Left renal pelvis (tissue), 4 donors: ENCODE results near the gene MGAT5. TPM values are rescaled to one million over a fixed set of nuclear protein-coding genes. Genes with fewer than 3 reads are reported as not detected.

ENCODE experiments used
- DNase-seq, 4 donors: peaks; one replicate each; pipeline ENCODE4 v3.0.0-alpha.2; 2013; ENCODE audit warnings: low read depth in 4 of 4, low spot score in 3 of 4
- polyA plus RNA-seq, 4 donors: library from polyadenylated mRNA; unstranded; fragments of 120-200 nt; gene quantifications; one replicate each; pipeline ENCODE4 v1.2.1, GENCODE V29; 2013; ENCODE audit not compliant: insufficient read length in 4 of 4

MGAT5 gene
- polyA plus RNA-seq, 4 donors = 40.5 to 53.8 (median 48.2) TPM

DNA sequence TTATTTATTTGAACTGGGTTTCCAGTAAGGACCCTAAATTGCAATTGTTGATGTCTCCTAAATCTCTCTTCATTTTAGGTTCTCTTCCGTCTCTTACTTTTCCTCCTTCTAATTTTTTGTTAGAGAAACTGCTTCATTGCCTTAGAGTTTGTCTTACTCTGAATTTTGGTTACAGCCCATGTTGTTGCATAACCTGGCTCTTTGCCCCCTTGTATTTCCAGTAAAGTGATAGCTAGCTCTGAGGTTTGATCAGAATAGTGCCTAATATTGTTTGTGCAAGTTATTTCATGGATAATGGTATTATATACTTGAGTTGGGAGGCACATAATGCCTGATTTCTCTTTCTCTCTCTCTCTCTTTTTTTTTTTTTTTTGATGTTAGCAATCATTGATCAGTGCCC, 71.8 kb downstream of the MGAT5 start:
- DNase-seq = no peak

DNA sequence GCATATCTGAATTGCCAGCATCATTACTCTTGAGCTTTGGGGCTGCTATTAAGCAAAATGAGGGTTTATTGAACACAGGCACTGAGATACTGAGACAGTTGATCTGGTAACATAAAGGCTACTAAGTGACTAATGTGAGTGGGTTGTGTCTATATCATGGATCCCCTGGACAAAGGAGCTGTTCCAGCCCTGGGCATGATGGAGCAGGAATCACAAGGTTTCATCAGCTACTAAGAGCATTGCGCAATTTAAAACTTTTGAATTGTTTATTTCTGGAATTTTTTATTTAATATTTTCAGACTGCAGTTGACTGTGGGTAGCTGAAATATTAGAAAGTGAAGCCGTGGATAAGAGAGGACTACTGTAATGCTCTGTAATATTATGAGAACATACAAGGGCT, 73.5 kb downstream of the MGAT5 start:
- no peak for DNase-seq

DNA sequence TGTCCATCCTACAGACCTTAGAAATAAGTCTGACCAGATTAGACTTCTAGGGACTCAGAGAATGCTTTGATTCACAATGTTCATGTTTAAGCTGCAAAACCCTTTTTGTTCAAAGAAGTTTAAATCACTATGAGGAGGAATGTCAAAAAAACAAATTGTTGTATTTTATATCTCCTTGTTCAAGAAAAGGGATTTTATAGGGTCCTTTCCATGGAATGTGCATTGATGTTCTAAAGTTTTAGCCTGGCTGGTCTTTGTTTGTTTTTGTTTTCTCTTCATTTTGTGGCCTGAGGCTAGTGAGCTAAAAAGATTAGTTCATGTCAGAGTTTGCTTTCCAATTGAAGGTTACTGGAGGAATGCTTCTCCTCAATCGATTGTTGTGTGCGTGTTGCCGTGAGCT, 77.2 kb downstream of the MGAT5 start:
- no peak for DNase-seq

GRCh38 chr2:134333646-134334189, 79.8 kb downstream of the MGAT5 start:
- no peak for DNase-seq

- DNase-seq = no peak
Observed at GRCh38 chr2:134334542-134335353, 80.9 kb downstream of the MGAT5 start.

DNA sequence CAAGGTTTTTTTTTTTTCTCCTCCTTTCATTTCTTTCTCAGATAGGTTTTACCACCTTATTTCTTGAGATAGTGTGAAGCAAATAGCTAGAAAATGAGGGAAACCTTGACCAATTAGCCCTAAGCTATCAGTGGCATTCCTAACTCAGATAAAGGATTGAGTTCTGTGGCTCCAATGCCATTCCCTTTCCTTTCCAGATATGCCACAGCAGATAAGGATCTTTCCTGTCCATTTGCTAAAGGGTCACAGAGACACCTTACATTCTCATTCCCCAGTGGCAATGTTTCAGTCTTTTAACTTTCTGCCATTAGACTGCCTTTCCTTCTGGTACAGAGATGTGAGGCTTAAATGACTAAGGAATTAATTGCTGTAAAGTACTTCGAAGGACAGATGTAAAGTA, 81.7 kb downstream of the MGAT5 start:
- DNase-seq = no peak

DNA sequence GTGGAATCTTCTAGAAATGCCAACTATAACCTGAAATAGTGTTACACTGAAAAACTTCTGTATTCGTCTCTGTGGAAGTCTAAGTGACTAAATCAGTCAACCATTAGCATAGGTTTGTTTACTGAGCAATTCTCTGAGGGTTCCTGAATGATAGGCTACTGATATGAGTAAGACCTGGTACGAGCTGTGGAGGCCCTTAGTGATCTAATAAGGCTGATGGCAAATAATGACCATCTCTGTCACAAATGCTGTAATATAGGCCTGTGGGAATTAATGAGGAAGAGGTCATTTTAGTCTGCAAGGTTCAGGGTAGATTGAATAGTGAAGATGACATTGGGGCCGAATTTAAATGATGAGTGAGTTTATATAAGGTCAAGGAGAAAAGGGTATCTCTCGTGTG, 82.5 kb downstream of the MGAT5 start:
- no peak for DNase-seq

- DNase-seq = no peak
Observed at GRCh38 chr2:134336921-134337320, 83.0 kb downstream of the MGAT5 start.

- no peak for DNase-seq
Observed at GRCh38 chr2:134337631-134338030, 83.8 kb downstream of the MGAT5 start.

- no peak for DNase-seq
Observed at GRCh38 chr2:134338208-134338607, 84.3 kb downstream of the MGAT5 start.

DNA sequence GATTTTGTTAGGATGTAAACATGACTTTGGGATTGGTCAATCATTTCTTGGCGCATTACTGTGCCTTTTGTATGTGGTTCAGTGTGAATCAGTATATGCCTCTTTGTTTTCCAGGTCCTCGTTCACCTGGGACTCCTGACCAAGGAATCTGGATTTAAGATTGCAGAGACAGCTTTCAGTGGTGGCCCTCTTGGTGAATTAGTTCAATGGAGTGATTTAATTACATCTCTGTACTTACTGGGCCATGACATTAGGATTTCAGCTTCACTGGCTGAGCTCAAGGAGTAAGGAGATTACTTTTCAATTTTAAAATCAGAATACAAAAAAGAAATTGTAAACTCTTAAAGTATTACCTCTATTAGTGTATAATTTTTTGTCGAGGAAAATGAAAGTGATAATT, 87.6 kb downstream of the MGAT5 start:
- DNase-seq = no peak

DNA sequence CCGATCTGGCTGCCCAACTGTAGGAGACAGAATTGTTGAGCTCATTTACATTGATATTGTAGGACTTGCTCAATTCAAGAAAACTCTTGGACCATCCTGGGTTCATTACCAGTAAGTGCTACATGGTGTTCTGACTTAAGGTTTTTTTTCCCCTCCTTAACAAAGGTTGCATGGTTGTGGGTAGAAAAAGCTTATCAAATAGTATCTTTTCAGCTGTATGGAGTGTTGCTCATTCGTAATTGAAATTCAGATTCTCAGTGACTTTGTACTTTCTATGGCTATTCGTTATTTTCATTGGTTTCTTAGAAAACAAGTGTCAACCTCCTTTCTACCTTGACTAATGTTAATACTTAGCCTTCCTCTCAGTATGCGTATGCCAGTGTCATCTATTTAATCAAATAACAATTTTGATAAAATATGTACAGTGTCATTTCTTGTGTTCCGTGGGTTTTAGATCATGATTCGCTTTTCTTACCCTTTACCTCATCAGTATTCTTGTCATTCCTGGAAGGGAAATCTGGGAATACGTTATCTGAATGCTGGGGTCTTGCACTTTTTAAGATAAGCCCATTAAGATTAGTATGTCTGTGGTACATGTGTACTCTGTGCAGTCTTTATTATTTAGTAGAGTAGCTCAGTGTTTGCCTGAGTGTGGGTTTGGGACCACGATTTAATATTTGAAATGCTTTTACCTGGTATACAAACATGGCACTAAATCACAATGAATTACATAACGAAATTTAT, 91.3 kb downstream of the MGAT5 start:
- no peak for DNase-seq

DNA sequence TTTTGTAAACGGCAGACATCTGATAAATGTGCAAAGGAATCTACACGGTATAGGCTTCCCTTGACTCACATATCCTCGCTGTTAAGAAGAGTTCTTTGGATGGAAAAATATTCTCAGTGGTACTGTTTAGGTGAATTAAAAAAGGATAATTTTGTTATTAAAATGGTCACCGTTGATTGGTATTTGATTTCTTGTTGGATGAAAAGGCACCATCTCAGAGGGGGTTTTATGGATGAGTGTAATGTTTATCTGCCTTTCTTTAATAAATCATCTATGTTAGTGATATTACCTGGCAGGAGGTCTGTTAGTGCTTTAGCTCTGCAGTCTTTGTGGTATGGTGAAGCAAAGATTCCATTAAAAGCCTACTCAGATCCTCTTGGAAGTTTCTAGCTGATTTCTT, 92.3 kb downstream of the MGAT5 start:
- no peak for DNase-seq

DNA sequence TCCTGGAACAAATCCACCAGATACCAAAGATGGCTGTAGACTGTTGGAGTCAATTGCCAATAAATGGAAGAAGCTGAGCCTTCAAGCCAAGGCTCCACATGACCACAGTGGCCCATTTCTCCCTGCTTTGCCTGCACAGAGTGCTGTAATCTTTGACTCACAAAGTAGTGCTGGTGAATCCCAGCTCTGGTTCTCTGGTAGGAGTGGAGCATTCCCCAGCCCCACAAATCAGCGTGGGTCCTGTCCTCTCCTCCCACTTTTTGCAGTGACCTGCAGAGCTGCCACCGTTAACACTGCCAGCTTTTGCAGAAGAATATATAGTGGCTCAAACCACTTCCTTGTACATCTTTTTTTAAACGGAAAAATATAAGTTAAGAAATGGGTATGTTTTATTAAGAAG, 93.9 kb downstream of the MGAT5 start:
- no peak for DNase-seq

GRCh38 chr2:134348239-134348638, 94.4 kb downstream of the MGAT5 start:
- no peak for DNase-seq

GRCh38 chr2:134348760-134349159, 94.9 kb downstream of the MGAT5 start:
- no peak for DNase-seq

DNA sequence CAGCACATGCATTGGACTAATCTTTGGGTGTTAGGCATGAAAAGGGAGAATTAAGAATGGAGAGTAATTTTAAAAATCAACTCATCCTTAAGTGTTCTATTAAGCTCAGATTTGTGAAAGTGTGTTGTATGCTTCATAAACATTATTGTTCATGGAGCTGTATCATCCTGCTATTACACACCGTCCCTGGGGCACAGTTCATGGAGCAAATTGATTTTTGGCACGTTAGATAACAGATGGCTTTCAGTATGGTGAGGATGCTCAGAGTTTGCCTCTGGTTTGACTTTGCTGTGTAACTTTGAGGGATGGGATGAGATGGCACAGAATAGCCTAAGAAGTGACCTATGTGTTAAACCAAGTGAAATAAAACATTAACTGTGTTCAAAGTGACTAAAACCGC, 97.1 kb downstream of the MGAT5 start:
- DNase-seq = no peak

GRCh38 chr2:134351899-134352298, 98.0 kb downstream of the MGAT5 start:
- no peak for DNase-seq

DNA sequence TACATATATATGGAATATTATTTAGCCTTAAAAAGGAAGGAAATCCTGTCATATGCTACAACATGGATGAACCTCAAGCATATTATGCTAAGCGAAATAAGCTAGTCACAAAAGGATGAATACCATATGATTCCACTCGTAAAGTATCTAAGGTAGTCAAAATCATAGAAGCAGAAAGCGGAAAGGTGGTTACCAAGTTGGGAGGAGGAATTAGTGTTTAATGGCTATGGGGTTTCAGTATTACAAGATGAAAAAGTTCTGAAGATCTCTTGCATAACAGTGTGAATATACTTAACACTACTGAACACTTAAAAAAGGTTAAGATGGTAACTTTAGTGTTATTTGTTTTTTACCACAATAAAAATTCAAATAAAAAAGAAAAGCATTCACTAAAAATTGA, 99.0 kb downstream of the MGAT5 start:
- no peak for DNase-seq

GRCh38 chr2:134354611-134355010, 100.7 kb downstream of the MGAT5 start:
- no peak for DNase-seq

- no peak for DNase-seq
Observed at GRCh38 chr2:134357814-134358213, 103.9 kb downstream of the MGAT5 start.
